Urinary bladder (tissue), 4 donors: ENCODE measurements around the gene CC2D1A. TPM values are rescaled to one million over a fixed set of nuclear protein-coding genes. Genes with fewer than 3 reads are reported as not detected.
A peak's percentile ranks its signal among the peaks of the same experiment; 100 is the strongest.
"Not testable (repeated sequence)": the region's sequence is repeated elsewhere in the genome, so short reads cannot be mapped to it uniquely, and the experiment has no call there.

Experiments used
- DNase-seq: peaks from one replicate; pipeline ENCODE4 v3.0.0-alpha.2; 2015; ENCODE audit errors: extremely low spot score
- H3K27ac ChIP-seq: one replicate; pipeline ENCODE4 v1.5.1; 2013; ENCODE audit warnings: low read depth, mild to moderate bottlenecking, moderate library complexity
- H3K36me3 ChIP-seq: one replicate; pipeline ENCODE4 v1.6.1; 2013; ENCODE audit warnings: mild to moderate bottlenecking, moderate library complexity; ENCODE audit not compliant: insufficient read depth
- H3K4me1 ChIP-seq: one replicate; pipeline ENCODE4 v1.6.1; 2013; ENCODE audit warnings: mild to moderate bottlenecking, moderate library complexity; ENCODE audit not compliant: insufficient read depth
- H3K4me3 ChIP-seq: one replicate; pipeline ENCODE4 v1.5.1; 2013; ENCODE audit warnings: low read depth, low read length
- WGBS: extraction: QIAGEN DNeasy Blood & Tissue Kit; methylation state at CpG from one replicate; pipeline ENCODE4 v1.1.7; 2013; 5-methylcytosine and 5-hydroxymethylcytosine counted together
- polyA plus RNA-seq: library from polyadenylated mRNA; stranded (reverse); fragments of 200-250 nt; gene quantifications from one replicate; pipeline ENCODE4 v1.2.3, GENCODE V29; 2013
- total RNA-seq: library from RNA; depleted of rRNA; stranded (reverse); fragments of >200 nt; gene quantifications from one replicate; pipeline ENCODE4 v1.2.3, GENCODE V29; 2014
- donor health status: healthy with polysubstance abuse.
- donor health status: healthy.

Gene CC2D1A
- total and polyA plus RNA-seq, 2 donors: 7.3 to 25.8 TPM

- Histone ChIP-seq H3K4me3 (no peak overlapping the region), H3K27ac (no peak overlapping the region), H3K36me3 (peaks cover 9% of the 10 kb centered on the region), H3K4me1 (no peaks in the 10 kb centered on the region)
- DNase-seq: no peak
- 90% methylated on average over 39 of the region's 39 CpGs for WGBS
Observed at GRCh38 chr19:13960863-13961784, 55.1 kb downstream of the CC2D1A start.

- Histone ChIP-seq H3K36me3 (peaks cover 10% of the 10 kb centered on the region), H3K4me3 (peak overlapping the region; percentile 20), H3K27ac (no peak overlapping the region), H3K4me1 (no peaks in the 10 kb centered on the region)
- DNase-seq: no peak
- WGBS: 54% methylated on average over 55 of the region's 55 CpGs
Observed at GRCh38 chr19:13961826-13962698, 56.1 kb downstream of the CC2D1A start.

- Histone ChIP-seq H3K36me3 (peaks cover 10% of the 10 kb centered on the region), H3K27ac (peak overlapping the region; percentile 31), H3K4me1 (no peaks in the 10 kb centered on the region), H3K4me3 (peak overlapping the region; percentile 20)
- WGBS: 34% methylated on average over 89 of the region's 89 CpGs
- no peak for DNase-seq
Observed at GRCh38 chr19:13962699-13963602, 57.0 kb downstream of the CC2D1A start.

- H3K27ac ChIP-seq: no peak overlapping the region
- H3K4me1 ChIP-seq: no peaks in the 10 kb centered on the region
- no peak for DNase-seq
- H3K4me3 ChIP-seq: no peak overlapping the region
- WGBS: 82% methylated on average over 48 of the region's 48 CpGs
- H3K36me3 ChIP-seq: peaks cover 13% of the 10 kb centered on the region
Observed at GRCh38 chr19:13963603-13964105, 57.7 kb downstream of the CC2D1A start.

- DNase-seq: no peak
- H3K36me3 ChIP-seq: peaks cover 13% of the 10 kb centered on the region
- 92% methylated on average over 5 of the region's 5 CpGs for WGBS
- H3K27ac ChIP-seq: no peak overlapping the region
- H3K4me1 ChIP-seq: no peaks in the 10 kb centered on the region
- no peak overlapping the region for H3K4me3 ChIP-seq
Observed at GRCh38 chr19:13964776-13965175, 58.8 kb downstream of the CC2D1A start.

GRCh38 chr19:13965377-13965896 lies 59.4 kb downstream of the CC2D1A start:
- Histone ChIP-seq H3K4me1 (no peaks in the 10 kb centered on the region), H3K36me3 (peaks cover 15% of the 10 kb centered on the region), H3K27ac (no peak overlapping the region), H3K4me3 (no peak overlapping the region)
- WGBS: 93% methylated on average over 24 of the region's 24 CpGs
- no peak for DNase-seq

GRCh38 chr19:13965926-13966683 lies 60.1 kb downstream of the CC2D1A start:
- no peak for DNase-seq
- Histone ChIP-seq H3K4me3 (no peak overlapping the region), H3K27ac (no peak overlapping the region), H3K36me3 (peaks cover 15% of the 10 kb centered on the region), H3K4me1 (no peaks in the 10 kb centered on the region)
- 93% methylated on average over 20 of the region's 20 CpGs for WGBS

- DNase-seq: no peak
- no peaks in the 10 kb centered on the region for H3K4me1 ChIP-seq
- WGBS: 95% methylated on average over 14 of the region's 14 CpGs
- H3K4me3 ChIP-seq: no peak overlapping the region
- no peak overlapping the region for H3K27ac ChIP-seq
- peaks cover 15% of the 10 kb centered on the region for H3K36me3 ChIP-seq
Observed at GRCh38 chr19:13966684-13967128, 60.7 kb downstream of the CC2D1A start.

- 96% methylated on average over 8 of the region's 8 CpGs for WGBS
- peaks cover 15% of the 10 kb centered on the region for H3K36me3 ChIP-seq
Observed at GRCh38 chr19:13967206-13967605, 61.2 kb downstream of the CC2D1A start.

GRCh38 chr19:13968383-13968935 lies 62.5 kb downstream of the CC2D1A start:
- no peaks in the 10 kb centered on the region for H3K4me1 ChIP-seq
- peaks cover 17% of the 10 kb centered on the region for H3K36me3 ChIP-seq
- no peak overlapping the region for H3K4me3 ChIP-seq
- 95% methylated on average over 22 of the region's 22 CpGs for WGBS
- DNase-seq: no peak
- no peak overlapping the region for H3K27ac ChIP-seq

More at GRCh38 chr19:13967206-13967605, 61.2 kb downstream of the CC2D1A start:
- not testable (repeated sequence) for H3K4me3 ChIP-seq, DNase-seq, H3K4me1 ChIP-seq, H3K27ac ChIP-seq

GRCh38 chr19:13968999-13969398 lies 63.0 kb downstream of the CC2D1A start:
- Histone ChIP-seq H3K4me1 (no peaks in the 10 kb centered on the region), H3K27ac (no peak overlapping the region), H3K4me3 (no peak overlapping the region), H3K36me3 (peaks cover 17% of the 10 kb centered on the region)
- WGBS: 91% methylated on average over 18 of the region's 18 CpGs
- no peak for DNase-seq

- H3K4me1 ChIP-seq: no peaks in the 10 kb centered on the region
- H3K4me3 ChIP-seq: no peak overlapping the region
- no peak for DNase-seq
- H3K27ac ChIP-seq: no peak overlapping the region
- 90% methylated on average over 18 of the region's 18 CpGs for WGBS
- peaks cover 17% of the 10 kb centered on the region for H3K36me3 ChIP-seq
Observed at GRCh38 chr19:13969897-13970296, 63.9 kb downstream of the CC2D1A start.
